GM12891 (cell line): ENCODE data around the gene RSPH3.

Experiments used
- POLR2A ChIP-seq: IDR thresholded peaks from 2 replicates; pipeline ENCODE4 v1.6.1; 2011; ENCODE audit warnings: low read depth, low read length, control low read depth
- POLR2AphosphoS5 ChIP-seq: IDR thresholded peaks from 2 replicates; pipeline ENCODE4 v1.6.1; 2011; ENCODE audit warnings: low read depth, low read length, control low read depth

- no peak for TF ChIP-seq POLR2A
- no peak for TF ChIP-seq POLR2AphosphoS5
These were observed 44.7 kb downstream of the RSPH3 start for GRCh38 chr6:158955255-158955654.
